ENCODE measurements around the gene RFX1.

RFX1 gene

DNA sequence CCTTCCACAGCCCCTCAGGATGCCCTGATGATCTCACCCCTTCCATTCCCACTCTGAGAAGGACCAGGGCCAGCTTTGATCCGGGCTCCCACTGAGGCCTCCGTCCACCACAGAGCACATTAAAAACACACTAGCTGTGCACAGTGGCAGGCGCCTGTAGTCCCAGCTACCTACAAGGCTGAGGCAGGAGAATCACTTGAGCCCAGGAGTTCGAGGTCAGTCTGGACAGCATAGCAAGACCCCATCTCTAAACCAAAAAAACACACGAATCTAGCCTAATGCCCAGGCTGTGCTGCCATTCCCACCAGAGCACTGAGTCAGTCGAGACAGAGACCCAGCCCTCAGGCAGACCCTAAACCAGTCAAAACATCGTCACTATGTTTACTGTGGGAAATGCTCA, 14.1 kb downstream of the RFX1 start:
- no peak for TF ChIP-seq CREB1 (IDR thresholded peaks at IDR 0.05; ENCODE audit: low read depth)
- no peak for TF ChIP-seq TEAD4 (IDR thresholded peaks at IDR 0.05)
- TF ChIP-seq, protein P1, sequence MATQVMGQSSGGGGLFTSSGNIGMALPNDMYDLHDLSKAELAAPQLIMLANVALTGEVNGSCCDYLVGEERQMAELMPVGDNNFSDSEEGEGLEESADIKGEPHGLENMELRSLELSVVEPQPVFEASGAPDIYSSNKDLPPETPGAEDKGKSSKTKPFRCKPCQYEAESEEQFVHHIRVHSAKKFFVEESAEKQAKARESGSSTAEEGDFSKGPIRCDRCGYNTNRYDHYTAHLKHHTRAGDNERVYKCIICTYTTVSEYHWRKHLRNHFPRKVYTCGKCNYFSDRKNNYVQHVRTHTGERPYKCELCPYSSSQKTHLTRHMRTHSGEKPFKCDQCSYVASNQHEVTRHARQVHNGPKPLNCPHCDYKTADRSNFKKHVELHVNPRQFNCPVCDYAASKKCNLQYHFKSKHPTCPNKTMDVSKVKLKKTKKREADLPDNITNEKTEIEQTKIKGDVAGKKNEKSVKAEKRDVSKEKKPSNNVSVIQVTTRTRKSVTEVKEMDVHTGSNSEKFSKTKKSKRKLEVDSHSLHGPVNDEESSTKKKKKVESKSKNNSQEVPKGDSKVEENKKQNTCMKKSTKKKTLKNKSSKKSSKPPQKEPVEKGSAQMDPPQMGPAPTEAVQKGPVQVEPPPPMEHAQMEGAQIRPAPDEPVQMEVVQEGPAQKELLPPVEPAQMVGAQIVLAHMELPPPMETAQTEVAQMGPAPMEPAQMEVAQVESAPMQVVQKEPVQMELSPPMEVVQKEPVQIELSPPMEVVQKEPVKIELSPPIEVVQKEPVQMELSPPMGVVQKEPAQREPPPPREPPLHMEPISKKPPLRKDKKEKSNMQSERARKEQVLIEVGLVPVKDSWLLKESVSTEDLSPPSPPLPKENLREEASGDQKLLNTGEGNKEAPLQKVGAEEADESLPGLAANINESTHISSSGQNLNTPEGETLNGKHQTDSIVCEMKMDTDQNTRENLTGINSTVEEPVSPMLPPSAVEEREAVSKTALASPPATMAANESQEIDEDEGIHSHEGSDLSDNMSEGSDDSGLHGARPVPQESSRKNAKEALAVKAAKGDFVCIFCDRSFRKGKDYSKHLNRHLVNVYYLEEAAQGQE (IDR thresholded peaks at IDR 0.05; ENCODE audit: low read depth), result no peak
- TF ChIP-seq ZBTB7A (IDR thresholded peaks at IDR 0.05; ENCODE audit: low read depth), result no peak
- TF ChIP-seq RAD21 (IDR thresholded peaks at IDR 0.05; ENCODE audit: low read depth), result no peak

DNA sequence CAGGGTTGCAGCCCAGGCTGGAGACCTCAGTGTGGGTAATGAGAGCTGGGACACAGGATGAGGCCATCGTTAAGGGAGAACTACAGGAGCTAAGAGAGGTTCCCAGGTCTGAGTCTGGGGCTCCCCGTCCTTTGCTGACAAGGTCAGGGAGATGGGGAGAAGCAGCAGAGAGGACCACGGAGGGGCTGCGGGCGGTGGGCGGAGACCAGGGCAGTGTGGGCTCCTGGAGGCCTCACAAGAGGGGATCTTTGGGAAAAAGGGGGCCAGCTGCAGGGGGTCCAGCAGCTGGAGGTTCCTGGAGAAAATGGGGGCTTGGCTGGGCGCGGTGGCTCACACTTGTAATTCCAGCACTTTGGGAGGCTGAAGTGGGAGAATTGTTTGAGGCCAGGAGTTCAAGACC, 16.0 kb downstream of the RFX1 start:
- TF ChIP-seq, protein P2, sequence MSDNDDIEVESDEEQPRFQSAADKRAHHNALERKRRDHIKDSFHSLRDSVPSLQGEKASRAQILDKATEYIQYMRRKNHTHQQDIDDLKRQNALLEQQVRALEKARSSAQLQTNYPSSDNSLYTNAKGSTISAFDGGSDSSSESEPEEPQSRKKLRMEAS (IDR thresholded peaks at IDR 0.05), result no peak
- no peak for TF ChIP-seq CEBPB (IDR thresholded peaks at IDR 0.05)
- no peak for TF ChIP-seq EP300 (IDR thresholded peaks at IDR 0.05; ENCODE audit: borderline replicate concordance)
- TF ChIP-seq TAF1 (IDR thresholded peaks at IDR 0.05; ENCODE audit: low read depth), result no peak
- no peak for TF ChIP-seq RAD21 (IDR thresholded peaks at IDR 0.05; ENCODE audit: low read depth)
- TF ChIP-seq, protein P1 (IDR thresholded peaks at IDR 0.05; ENCODE audit: low read depth), result no peak
- TF ChIP-seq CREB1 (IDR thresholded peaks at IDR 0.05; ENCODE audit: low read depth), result no peak

DNA sequence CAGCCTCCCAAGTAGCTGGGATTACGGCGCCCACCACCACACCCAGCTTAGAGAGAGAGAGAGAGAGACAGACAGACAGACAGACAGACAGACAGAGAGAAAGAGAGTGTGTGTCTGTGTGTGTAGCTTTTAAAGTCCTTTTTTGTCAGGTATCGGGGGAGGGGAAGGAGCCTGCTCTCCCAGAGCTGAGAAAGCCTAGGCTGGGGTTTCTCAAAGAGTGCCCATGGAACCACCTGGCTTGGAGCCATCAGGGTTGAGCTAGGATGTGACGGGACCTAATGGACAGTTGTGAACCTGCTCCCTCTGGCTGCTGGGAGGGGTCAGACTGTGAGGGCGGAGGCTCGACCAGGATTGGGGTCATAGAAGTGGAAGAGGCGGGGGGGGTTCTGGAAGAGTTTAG, 16.6 kb downstream of the RFX1 start:
- no peak for TF ChIP-seq YY1 (IDR thresholded peaks at IDR 0.05; ENCODE audit: low read depth)
- TF ChIP-seq TEAD4 (IDR thresholded peaks at IDR 0.05), result no peak
- TF ChIP-seq EGR1 (IDR thresholded peaks at IDR 0.05), result no peak
- TF ChIP-seq TCF12 (IDR thresholded peaks at IDR 0.05; ENCODE audit: low read depth), result no peak
- TF ChIP-seq, protein P3, sequence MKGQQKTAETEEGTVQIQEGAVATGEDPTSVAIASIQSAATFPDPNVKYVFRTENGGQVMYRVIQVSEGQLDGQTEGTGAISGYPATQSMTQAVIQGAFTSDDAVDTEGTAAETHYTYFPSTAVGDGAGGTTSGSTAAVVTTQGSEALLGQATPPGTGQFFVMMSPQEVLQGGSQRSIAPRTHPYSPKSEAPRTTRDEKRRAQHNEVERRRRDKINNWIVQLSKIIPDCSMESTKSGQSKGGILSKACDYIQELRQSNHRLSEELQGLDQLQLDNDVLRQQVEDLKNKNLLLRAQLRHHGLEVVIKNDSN (IDR thresholded peaks at IDR 0.05), result no peak
- TF ChIP-seq RAD21 (IDR thresholded peaks at IDR 0.05; ENCODE audit: low read depth), result no peak
- no peak for TF ChIP-seq ZBTB7A (IDR thresholded peaks at IDR 0.05; ENCODE audit: low read depth)
- TF ChIP-seq, protein P1 (IDR thresholded peaks at IDR 0.05; ENCODE audit: low read depth), result no peak

DNA sequence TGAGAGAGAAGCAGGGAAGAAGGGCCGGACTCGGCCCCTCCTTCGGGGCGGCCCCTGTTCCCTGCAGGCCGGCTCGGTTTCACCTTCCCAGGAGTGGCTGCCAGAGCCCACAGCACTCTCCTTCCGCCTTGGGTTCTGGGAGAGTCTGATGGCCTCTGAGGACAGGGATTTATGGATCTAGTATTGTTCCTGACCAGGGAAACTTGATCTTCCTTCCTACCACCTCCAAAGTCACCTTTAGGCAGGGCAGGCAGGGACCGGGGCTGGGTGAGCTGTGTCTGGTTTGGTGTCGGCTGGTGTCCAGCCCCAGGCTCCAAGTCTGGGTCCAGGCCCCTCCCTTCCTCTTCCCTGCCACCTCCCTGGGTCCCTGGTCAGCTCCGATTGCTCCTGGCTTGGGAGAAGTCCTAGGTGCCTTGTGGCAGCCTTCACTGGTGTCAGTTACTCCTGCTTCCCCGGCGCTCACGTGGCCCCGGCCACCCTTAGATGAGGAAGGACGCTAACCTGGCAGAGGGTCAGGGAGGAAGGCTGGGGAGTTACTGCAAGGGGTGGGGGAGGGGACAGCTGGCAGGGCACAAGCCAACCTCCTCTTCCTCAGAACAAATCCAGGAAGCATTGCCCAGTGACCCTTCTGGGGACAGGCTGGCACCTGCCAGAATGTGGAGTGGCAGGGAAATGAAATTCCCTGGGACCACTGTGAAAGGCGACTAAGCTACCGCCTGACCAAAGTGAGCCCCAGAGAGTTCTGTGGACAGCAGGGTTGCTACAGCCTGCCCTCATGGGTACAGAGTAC, 18.8 kb downstream of the RFX1 start:
- TF ChIP-seq EGR1 (IDR thresholded peaks at IDR 0.05), result no peak
- no peak for TF ChIP-seq FOXM1 (IDR thresholded peaks at IDR 0.05; ENCODE audit: borderline replicate concordance, low read depth)
- TF ChIP-seq, protein P2 (IDR thresholded peaks at IDR 0.05), result 0 out of 2 replicates have a peak, but pooled peaks have one; percentile 39
- TF ChIP-seq, protein P3 (IDR thresholded peaks at IDR 0.05), result peak; percentile 79
- no peak for TF ChIP-seq RAD21 (IDR thresholded peaks at IDR 0.05; ENCODE audit: low read depth)
- no peak for TF ChIP-seq YY1 (IDR thresholded peaks at IDR 0.05; ENCODE audit: low read depth)
- TF ChIP-seq CEBPB (IDR thresholded peaks at IDR 0.05), result no peak
- TF ChIP-seq NFIC (IDR thresholded peaks at IDR 0.05), result no peak

DNA sequence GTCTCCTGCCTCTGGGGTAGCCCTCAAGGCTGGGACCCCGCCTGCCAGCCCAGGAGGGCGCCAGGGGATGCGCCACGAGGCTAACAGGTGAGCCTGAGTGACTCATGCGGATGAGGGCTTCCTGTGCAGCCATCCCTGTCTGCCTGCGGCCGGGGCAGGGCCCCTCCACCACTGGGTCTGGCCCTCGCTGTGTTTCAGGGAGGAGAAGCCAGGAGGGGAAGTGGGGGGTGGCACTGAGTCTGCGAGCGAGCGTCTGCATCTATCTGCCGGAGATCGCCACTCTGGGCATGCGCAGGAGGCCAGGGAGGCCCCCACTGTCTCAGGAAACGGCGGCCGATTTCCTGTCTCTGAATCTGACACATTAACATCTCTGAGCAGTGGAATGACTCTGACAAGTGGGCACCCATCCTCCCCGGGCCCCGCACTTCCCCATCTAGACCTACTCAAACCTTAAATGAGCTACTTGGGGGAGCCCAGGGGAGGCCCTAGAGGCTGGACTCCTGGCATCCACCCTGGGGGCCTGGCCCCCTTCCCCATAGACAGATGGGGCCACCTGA, 19.7 kb downstream of the RFX1 start:
- TF ChIP-seq TCF12 (IDR thresholded peaks at IDR 0.05; ENCODE audit: low read depth) (peak; percentile 21; the same call in 1 of the 2 replicates), ZBTB7A (IDR thresholded peaks at IDR 0.05; ENCODE audit: low read depth) (no peak; the same call in 1 of the 2 replicates), FOXM1 (IDR thresholded peaks at IDR 0.05; ENCODE audit: borderline replicate concordance, low read depth) (no peak), NFIC (IDR thresholded peaks at IDR 0.05) (no peak), RAD21 (IDR thresholded peaks at IDR 0.05; ENCODE audit: low read depth) (no peak), EP300 (IDR thresholded peaks at IDR 0.05; ENCODE audit: borderline replicate concordance) (no peak), TEAD4 (IDR thresholded peaks at IDR 0.05) (no peak), CREB1 (IDR thresholded peaks at IDR 0.05; ENCODE audit: low read depth) (no peak), CEBPB (IDR thresholded peaks at IDR 0.05) (no peak), TAF1 (IDR thresholded peaks at IDR 0.05; ENCODE audit: low read depth) (no peak), EGR1 (IDR thresholded peaks at IDR 0.05) (no peak), YY1 (IDR thresholded peaks at IDR 0.05; ENCODE audit: low read depth) (no peak)
- TF ChIP-seq, protein P1 (IDR thresholded peaks at IDR 0.05; ENCODE audit: low read depth), result no peak
- TF ChIP-seq, protein P2 (IDR thresholded peaks at IDR 0.05), result peak; percentile 66

Measured in Ishikawa (cell line).